DND-41 (cell line): ENCODE results near the gene CCDC102B.

Experiments used
- CTCF ChIP-seq: IDR thresholded peaks from 2 replicates; pipeline ENCODE4 v1.5.1; 2012; ENCODE audit warnings: borderline replicate concordance, low read length, moderate library complexity, mild to moderate bottlenecking; ENCODE audit not compliant: poor library complexity, severe bottlenecking; ENCODE audit errors: extremely low read depth
- EZH2 ChIP-seq: IDR thresholded peaks from 3 replicates; pipeline ENCODE4 v1.6.1; 2012; ENCODE audit warnings: borderline replicate concordance, low read depth, mild to moderate bottlenecking, moderate library complexity, low read length, inconsistent platforms; ENCODE audit not compliant: severe bottlenecking

DNA sequence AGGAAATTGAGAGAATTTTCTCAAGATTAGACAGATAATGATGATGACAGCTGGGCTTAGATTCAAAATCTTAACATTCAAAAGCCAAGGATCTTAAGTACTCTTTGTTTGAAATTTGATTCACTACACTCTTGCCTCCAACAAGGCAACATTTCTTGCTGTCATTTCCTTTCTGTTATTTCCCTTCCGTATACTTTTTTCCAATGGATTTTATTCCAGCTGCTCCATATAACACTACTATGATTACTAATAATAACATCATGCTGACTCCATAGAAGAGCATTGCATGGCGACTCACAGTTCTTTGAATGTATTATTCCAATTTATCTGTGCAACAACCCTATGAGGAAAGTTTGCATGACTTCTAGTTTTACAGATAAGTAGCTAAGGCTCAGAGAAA lies 33.9 kb upstream of the CCDC102B start:
- TF ChIP-seq CTCF, result no peak
- no peak for TF ChIP-seq EZH2
